SK-MEL-5 (cell line): ENCODE data around the gene MYPOP. TPM values are rescaled to one million over a fixed set of nuclear protein-coding genes. Genes with fewer than 3 reads are reported as not detected.
"Not testable (repeated sequence)": the region's sequence is repeated elsewhere in the genome, so short reads cannot be mapped to it uniquely, and the experiment has no call there.

Source experiments
- DNase-seq: peaks from one replicate; pipeline ENCODE4 v3.0.0-alpha.2; 2016; ENCODE audit warnings: low read depth, low spot score
- in situ Hi-C: cut with HindIII; loops from 2 replicates; pipeline ENCODE4 v1.10.0; 2016; ENCODE audit warnings: low sequenced_read_pairs, high pct_unique_total_duplicates, low pct_unique_long_range_greater_than_20kb
- total RNA-seq: library from RNA; depleted of rRNA; stranded (reverse); fragments of >200 nt; shearing (Covaris generic); gene quantifications from 2 replicates; pipeline ENCODE4 v1.2.3, GENCODE V29; 2014

MYPOP gene
- total RNA-seq, 1 experiment from 2014 or later = 2.4 TPM

- no peak for DNase-seq
- in situ Hi-C loops = no loop called here
Measured at GRCh38 chr19:45876411-45877197, 25.8 kb downstream of the MYPOP start.

- in situ Hi-C loops = no loop called here
- DNase-seq = no peak
Measured at GRCh38 chr19:45876161-45876410, 26.3 kb downstream of the MYPOP start.

GRCh38 chr19:45874620-45874966, 27.8 kb downstream of the MYPOP start:
- in situ Hi-C loops = no loop called here
- no peak for DNase-seq

- in situ Hi-C loops = no loop called here
- no peak for DNase-seq
Measured at GRCh38 chr19:45873219-45873772, 29.1 kb downstream of the MYPOP start.

- DNase-seq = no peak
- in situ Hi-C loops = no loop called here
Measured at GRCh38 chr19:45872095-45872919, 30.1 kb downstream of the MYPOP start.

GRCh38 chr19:45870798-45871197, 31.6 kb downstream of the MYPOP start:
- in situ Hi-C loops = no loop called here

GRCh38 chr19:45867241-45867640, 35.2 kb downstream of the MYPOP start:
- DNase-seq, in situ Hi-C loops: not testable (repeated sequence)

More at GRCh38 chr19:45870798-45871197, 31.6 kb downstream of the MYPOP start:
- DNase-seq = no peak

GRCh38 chr19:45866400-45867176, 35.8 kb downstream of the MYPOP start:
- in situ Hi-C loops = no loop called here

GRCh38 chr19:45865269-45865948, 37.0 kb downstream of the MYPOP start:
- in situ Hi-C loops = no loop called here
- DNase-seq = no peak

More at GRCh38 chr19:45866400-45867176, 35.8 kb downstream of the MYPOP start:
- no peak for DNase-seq

GRCh38 chr19:45864629-45865082, 37.8 kb downstream of the MYPOP start:
- in situ Hi-C loops = no loop called here
- no peak for DNase-seq

GRCh38 chr19:45863840-45864628, 38.4 kb downstream of the MYPOP start, which contains the start of gene FOXA3:
Gene FOXA3, plus strand, starts transcription at chr19:45864326. Its CDS starts 131 bp downstream, at chr19:45864457.
- in situ Hi-C loops = no loop called here
- peak; percentile 27 for DNase-seq

- in situ Hi-C loops = no loop called here
- DNase-seq = no peak
Measured at GRCh38 chr19:45863335-45863839, 39.0 kb downstream of the MYPOP start.

- in situ Hi-C loops = no loop called here
- DNase-seq = peak; percentile 98
Measured at GRCh38 chr19:45862564-45863334, 39.7 kb downstream of the MYPOP start, which contains the start of gene SYMPK. Gene SYMPK, minus strand, starts transcription at chr19:45863147. Its CDS starts 8,652 bp downstream, at chr19:45854495.

GRCh38 chr19:45862271-45862563, 40.2 kb downstream of the MYPOP start:
- in situ Hi-C loops = no loop called here
- DNase-seq = no peak

- in situ Hi-C loops = no loop called here
Measured at GRCh38 chr19:45860359-45861259, 41.8 kb downstream of the MYPOP start.

More at GRCh38 chr19:45860359-45861259, 41.8 kb downstream of the MYPOP start:
- no peak for DNase-seq
